GM18907 (cell line): Measurements from ENCODE around the gene MGRN1.

ENCODE experiments used
- ATAC-seq: cut with Tn5 transposase; IDR thresholded peaks from one replicate; pipeline ENCODE4 v1.9.1; 2021; ENCODE audit warnings: mild to moderate bottlenecking, moderate library complexity; ENCODE audit not compliant: unreplicated experiment

Gene MGRN1

DNA sequence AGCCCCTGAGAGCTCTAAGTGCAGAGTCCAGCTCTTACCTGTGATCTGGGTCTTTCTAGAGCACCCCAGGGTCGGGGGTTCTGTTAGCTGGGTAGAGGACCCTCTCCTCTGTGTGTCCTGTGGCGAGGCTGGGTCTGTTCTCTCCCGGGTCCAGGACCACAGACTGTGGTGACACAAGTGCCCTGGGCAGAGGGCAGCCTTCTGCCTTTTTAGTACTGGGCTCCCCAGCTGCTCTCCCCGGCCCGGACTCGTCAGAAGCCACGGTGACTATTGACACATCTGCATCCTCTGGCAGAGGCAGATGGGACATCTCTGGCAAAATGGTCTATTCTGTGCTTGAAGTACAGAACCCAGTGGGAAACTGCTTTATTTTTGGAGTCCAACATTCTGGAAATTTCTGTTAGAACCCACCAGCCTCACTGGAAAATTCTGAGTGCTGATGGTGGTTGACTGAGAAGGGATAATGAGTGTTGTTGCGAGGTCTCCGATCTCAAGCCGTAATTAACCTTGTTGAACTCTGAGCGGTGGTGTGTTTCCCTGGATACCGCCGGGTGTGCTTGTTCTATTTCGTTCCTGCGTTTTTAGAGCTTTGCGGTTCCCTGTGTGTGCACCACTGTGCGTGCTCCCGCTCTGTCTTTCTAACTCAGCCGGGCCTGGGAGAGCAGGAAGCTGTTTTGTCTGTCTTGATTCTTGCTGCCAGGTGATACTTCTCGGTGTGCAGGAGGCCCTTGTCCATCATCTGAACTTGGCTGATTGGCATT lies 42.8 kb downstream of the MGRN1 start:
- no peak for ATAC-seq

DNA sequence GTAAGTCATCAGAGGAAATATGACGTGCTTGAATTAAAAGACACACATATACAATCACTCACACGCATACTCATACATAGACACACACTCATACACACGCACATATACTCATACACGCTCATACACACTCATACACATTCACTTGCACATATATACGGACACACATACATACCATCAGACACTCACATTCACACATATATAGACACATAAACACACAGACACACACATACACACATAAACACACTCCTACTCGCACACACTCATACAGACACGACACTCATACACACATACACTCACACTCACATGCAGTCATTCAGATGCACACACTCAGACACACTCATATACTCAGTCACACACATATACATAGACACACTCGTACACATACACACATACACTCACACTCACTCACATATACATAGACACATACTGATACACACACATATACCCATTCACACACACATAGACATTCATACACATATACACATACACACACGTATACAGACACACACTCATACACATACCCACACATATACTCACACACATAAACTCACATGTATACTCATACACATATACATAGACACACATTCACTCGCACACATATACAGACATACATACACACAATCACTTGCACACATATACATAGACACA lies 43.8 kb downstream of the MGRN1 start:
- no peak for ATAC-seq

GRCh38 chr16:4673387-4674046 lies 48.9 kb downstream of the MGRN1 start:
- ATAC-seq, result no peak

GRCh38 chr16:4674926-4675530 lies 50.4 kb downstream of the MGRN1 start:
- no peak for ATAC-seq

DNA sequence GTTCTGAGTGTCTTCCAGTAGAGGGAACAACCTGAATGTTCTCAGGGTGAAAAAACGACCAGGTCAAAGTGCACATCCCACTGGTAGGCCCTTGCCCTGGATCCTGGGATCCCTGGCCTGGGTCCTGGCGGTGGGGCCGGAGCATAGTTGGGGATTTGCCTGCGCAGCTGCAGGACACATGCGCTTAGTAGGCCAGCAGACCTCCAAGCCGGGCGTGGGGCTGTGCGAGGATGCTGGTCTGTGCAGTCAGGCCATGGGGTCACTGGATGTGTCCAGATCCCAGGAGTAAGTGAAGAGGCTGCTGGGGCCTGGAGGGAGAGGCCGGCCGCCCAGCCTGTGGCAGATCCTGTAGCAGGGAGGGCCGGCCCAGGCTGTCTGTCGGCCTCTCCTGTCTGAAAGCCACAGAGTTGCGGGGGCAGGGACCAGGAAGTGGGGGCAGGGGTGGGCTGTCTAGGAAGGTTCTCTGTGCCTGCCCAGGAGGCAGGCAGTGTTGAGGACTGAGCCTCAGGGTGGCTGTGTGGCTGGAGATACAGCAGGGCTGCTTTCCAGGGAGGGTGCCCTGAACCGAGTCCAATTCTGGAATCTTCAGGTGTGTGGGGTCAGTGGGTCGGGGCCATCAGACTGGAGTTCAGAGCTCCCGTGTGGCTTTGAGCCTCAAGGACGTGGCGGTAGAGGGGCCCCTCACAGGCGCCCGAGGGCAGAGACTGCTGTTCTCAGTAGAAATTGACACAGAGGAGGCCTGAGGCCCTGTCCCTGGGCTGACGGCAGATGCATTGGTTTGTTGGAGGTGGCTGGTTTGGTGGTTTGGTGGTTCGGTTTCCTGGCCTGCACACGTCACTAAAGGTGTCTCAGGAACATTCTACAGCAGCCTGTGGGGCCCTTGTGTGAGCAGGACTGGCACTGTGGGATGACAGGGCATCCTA lies 51.5 kb downstream of the MGRN1 start:
- ATAC-seq, result no peak

GRCh38 chr16:4676831-4677230 lies 52.2 kb downstream of the MGRN1 start:
- no peak for ATAC-seq

DNA sequence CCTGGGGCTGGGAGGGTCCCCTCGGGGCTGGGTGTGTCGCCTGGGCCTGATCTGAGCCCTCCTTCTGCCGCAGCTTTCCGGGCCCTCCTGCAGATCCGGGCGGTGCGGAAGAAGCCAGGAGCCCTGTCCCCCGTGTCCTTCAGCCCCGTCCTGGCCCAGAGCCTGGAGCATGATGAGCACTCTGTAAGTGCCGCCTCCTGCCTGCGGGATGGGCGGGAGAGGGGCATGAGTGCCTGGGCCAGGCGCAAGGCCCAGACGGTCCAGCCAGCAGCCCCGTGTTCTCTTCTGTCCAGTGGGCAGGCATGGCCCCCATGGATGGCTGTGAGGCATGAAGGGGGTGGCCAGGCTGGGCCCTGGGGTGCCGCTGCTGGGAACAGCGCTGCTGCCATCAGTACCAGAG lies 52.8 kb downstream of the MGRN1 start:
- no peak for ATAC-seq

DNA sequence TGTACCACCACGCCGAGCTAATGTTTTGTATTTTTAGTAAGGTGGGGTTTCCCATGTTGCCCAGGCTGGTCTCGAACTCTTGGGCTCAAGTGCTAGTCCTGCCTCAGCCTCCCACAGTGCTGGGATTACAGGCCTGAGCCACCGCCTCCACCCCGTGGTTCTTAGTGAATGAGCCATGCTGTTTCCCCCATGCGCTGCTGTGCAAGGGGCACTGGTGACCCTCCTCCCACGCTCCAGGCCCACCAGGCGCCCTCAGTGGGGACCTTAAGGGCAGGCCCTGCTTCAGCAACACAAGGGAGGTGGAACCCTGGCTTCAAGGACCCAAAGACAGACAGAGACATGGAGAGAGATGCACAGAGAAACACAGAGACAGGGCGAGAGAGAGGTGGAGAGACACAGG lies 53.4 kb downstream of the MGRN1 start:
- no peak for ATAC-seq

DNA sequence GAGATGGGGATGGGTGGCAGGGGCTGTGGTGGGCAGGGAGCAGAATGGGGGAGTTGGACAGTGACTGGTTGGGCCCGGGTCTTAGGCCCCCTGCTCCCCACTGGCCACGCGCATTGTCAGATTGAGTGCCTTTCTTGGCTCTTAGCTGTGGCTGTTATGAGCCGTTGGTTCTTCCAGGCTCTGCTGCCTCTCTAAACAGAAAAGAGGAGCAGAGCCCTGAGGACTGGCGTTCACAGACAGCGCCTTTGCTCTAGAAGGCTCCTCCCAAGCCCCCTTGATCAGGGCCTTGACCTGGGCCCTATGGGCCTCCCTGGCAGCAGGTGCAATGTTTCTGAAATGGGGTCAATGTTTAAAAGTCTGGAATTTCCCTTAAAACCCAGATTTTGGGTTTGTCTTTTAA lies 54.0 kb downstream of the MGRN1 start:
- ATAC-seq, result no peak

DNA sequence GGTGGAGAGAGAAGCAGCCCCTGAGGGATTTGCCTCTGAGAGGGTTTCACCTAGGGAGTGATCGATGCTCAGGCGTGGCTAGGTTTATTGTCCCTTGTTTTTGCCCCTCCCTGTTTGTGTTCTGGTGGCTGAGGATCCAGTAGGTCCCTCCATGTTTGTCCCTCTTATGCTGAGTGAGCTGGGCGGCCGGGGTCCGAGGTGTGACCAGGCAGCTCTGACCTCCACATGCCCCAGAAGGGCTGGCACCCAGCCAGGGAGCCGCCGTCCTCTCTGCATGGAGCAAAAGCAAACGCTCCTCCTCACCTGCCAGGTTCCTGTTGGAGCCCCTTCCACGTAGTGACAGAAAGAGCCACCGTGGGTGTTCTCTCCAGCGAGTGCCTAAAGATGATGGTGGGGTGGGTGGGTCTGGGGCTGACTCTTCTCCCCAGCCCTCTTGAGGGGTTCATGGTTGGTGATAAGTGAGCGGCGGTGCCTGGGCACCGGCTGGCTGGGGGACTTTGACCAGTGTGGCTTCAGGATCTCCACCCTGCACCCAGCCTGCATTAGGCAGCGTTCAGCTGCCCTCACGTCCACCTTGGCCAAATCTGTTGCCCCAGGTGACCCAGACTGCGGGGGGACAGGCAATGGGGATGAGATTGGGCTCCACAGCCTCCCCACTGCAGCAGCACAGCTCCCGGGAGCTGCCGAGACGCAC lies 54.7 kb downstream of the MGRN1 start:
- ATAC-seq, result no peak

DNA sequence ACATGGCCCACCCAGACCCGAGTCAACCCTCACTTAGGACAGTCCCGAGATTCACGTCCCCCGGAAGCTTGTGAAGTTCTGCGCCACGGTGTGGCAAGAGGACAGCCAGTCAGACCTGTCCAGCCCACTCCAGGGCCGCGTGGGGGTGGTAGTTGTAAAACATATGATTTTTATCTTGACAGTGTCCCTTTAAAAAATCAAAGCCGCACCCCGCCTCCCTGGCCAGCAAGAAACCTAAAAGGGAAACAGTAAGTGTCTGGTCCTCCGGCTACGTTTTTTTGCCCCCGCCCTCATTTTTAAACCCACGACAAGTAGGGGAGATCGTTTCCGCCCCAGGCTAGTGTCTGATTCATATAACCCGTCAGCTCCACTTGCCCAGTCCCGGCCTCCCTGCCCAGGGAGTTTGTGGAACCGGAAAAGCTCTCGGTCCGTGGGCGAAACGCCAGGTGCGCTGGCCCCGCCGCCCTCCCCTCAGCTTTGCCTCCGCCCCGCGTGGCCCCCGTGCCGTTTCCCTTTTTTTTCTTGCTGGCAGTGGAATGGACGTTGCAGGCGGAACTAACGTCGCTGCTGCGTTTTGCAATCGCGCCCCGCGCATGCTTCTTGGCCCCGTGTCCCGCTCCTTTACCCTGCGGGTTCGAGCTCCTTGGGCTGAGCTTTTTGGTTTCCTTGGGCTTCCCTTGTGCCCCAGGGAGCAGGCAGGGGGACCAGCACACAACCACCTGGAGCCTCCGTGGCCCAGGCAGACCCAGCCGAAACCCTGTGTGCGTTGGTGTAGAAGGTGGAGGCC lies 55.4 kb downstream of the MGRN1 start:
- no peak for ATAC-seq

DNA sequence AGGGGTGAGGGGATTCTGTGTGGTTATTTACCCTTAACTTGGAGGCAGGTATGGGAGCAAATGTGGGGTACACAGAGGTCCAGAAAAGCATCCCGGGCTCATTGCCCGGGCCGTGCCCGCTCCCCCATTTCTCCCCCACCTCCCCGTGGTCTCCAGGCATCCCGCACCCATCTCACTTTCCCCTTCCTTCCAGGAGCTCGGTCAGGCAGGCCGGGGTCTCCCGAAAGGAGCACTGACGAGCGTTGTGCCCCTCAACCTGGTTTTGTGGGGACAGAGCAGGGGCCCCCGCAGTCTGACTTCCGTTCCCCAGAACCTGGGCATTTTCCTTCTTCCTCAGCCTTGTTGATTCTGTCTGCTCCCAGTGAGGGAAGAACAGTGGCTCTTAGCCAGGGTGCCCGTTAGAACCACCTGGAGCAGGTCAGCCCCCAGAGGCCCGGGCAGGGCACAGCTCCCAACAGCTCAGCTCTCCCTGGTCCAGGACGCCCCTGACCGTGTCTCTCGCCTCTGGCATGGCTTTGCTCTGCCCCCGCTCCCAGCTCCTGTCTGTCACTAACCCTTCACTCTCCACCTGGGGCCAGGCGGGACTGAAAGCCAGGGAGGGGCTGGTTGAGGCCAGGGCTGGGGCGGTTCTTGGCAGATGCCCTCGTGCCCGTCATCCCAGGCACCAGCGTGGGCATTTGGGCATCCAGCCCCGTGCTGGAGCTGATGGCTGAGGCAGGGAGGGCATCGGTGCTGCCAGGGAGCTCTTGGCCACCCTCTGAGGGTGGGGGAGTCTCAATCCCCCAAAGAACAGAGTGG lies 56.2 kb downstream of the MGRN1 start:
- ATAC-seq, result no peak

- ATAC-seq, result no peak
These were observed 57.0 kb downstream of the MGRN1 start for GRCh38 chr16:4681471-4682083.

GRCh38 chr16:4682084-4682591 lies 57.5 kb downstream of the MGRN1 start:
- no peak for ATAC-seq

- ATAC-seq, result no peak
These were observed 58.1 kb downstream of the MGRN1 start for GRCh38 chr16:4682616-4683254.

DNA sequence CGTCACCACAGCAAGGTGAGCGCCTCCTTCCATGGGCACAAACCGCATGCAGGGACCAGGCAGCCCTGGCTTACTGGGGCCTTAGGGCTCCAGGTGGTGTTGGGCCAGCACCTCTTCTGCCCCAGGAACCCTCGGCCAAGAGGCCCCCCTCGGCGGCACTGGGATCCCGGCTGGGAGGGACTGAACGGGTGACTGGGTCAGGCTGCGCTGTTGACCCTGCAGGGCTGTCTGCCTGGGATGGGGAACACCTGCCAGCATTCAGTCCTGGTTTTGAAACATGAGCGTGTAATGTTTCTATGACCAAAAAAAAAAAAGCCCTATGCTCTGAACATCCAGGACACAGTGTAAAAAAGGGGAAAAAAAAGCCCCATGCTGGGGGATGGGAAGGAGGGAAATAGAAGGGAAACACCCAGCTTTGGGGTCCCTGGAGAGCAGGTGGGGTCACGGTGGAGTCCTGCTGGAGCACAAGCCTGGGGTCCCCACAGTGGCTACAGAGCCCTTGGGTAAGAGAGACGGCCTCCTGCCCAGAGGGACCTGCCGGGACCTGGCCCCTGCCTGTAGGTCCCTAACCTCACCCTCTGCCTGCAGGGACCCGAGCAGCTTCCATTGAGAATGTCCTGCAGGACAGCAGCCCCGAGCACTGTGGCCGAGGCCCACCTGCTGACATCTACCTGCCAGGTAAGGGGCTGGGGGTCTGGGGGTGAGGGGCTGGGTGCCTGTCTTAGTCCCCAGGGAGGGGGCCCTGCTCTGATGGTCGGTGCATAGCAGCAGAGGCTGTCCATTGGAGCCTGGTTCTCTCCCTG lies 58.8 kb downstream of the MGRN1 start:
- ATAC-seq, result no peak
